Stimulated activated naive CD8-positive, alpha-beta T cell treated with anti-CD3 and anti-CD28 coated beads, Interleukin-15, Interleukin-2, amounts not matched to agents 100 ng/mL and 50 ng/mL, for 24 hours (primary cell): ENCODE data around the gene ATP13A2.
"Not testable (repeated sequence)": the region's sequence is repeated elsewhere in the genome, so short reads cannot be mapped to it uniquely, and the experiment has no call there.

Source experiments
- H3K27ac Mint-ChIP-seq: one replicate; pipeline ENCODE4 v1.8.0; 2021; ENCODE audit warnings: mild to moderate bottlenecking, mixed read lengths
- H3K27me3 Mint-ChIP-seq: one replicate; pipeline ENCODE4 v1.8.0; 2021; ENCODE audit warnings: mixed read lengths
- H3K36me3 Mint-ChIP-seq: one replicate; pipeline ENCODE4 v1.8.0; 2021; ENCODE audit warnings: low read depth, mixed read lengths
- H3K4me1 Mint-ChIP-seq: one replicate; pipeline ENCODE4 v1.8.0; 2021; ENCODE audit warnings: low read depth, mixed read lengths
- H3K4me3 Mint-ChIP-seq: one replicate; pipeline ENCODE4 v1.8.0; 2021; ENCODE audit warnings: mild to moderate bottlenecking, mixed read lengths
- H3K9me3 Mint-ChIP-seq: one replicate; pipeline ENCODE4 v1.8.0; 2021; ENCODE audit warnings: mixed read lengths

Gene ATP13A2

GRCh38 chr1:16970132-16970910 is 41.4 kb downstream of the ATP13A2 start:
- Mint-ChIP-seq H3K4me3 (no peak overlapping the region), H3K9me3 (no peaks in the 10 kb centered on the region), H3K27me3 (no peaks in the 10 kb centered on the region), H3K4me1 (no peaks in the 10 kb centered on the region), H3K36me3 (peaks cover 4% of the 10 kb centered on the region), H3K27ac (no peak overlapping the region)

GRCh38 chr1:16969651-16970050 is 42.1 kb downstream of the ATP13A2 start:
- Mint-ChIP-seq H3K27me3 (no peaks in the 10 kb centered on the region), H3K9me3 (no peaks in the 10 kb centered on the region), H3K4me3 (no peak overlapping the region), H3K4me1 (no peaks in the 10 kb centered on the region), H3K36me3 (peaks cover 4% of the 10 kb centered on the region), H3K27ac (no peak overlapping the region)

GRCh38 chr1:16969057-16969611 is 42.6 kb downstream of the ATP13A2 start:
- Mint-ChIP-seq H3K27ac (no peak overlapping the region), H3K9me3 (no peaks in the 10 kb centered on the region), H3K4me3 (no peak overlapping the region), H3K4me1 (no peaks in the 10 kb centered on the region), H3K27me3 (no peaks in the 10 kb centered on the region), H3K36me3 (peaks cover 4% of the 10 kb centered on the region)

GRCh38 chr1:16968372-16968771 is 43.4 kb downstream of the ATP13A2 start:
- Mint-ChIP-seq H3K9me3 (no peaks in the 10 kb centered on the region), H3K36me3 (peaks cover 4% of the 10 kb centered on the region), H3K4me3 (no peak overlapping the region), H3K4me1 (no peaks in the 10 kb centered on the region), H3K27me3 (no peaks in the 10 kb centered on the region), H3K27ac (no peak overlapping the region)

- Mint-ChIP-seq H3K9me3 (no peaks in the 10 kb centered on the region), H3K4me3 (no peak overlapping the region), H3K27ac (no peak overlapping the region), H3K27me3 (no peaks in the 10 kb centered on the region), H3K4me1 (no peaks in the 10 kb centered on the region), H3K36me3 (peaks cover 4% of the 10 kb centered on the region)
Measured at GRCh38 chr1:16967962-16968361, 43.8 kb downstream of the ATP13A2 start.

GRCh38 chr1:16967095-16967575 is 44.6 kb downstream of the ATP13A2 start:
- H3K4me1 Mint-ChIP-seq = no peaks in the 10 kb centered on the region
- H3K36me3 Mint-ChIP-seq = peaks cover 4% of the 10 kb centered on the region
- H3K27me3 Mint-ChIP-seq = no peaks in the 10 kb centered on the region
- no peaks in the 10 kb centered on the region for H3K9me3 Mint-ChIP-seq
- H3K4me3 Mint-ChIP-seq = no peak overlapping the region
- no peak overlapping the region for H3K27ac Mint-ChIP-seq

- Mint-ChIP-seq H3K36me3 (peaks cover 4% of the 10 kb centered on the region), H3K9me3 (no peaks in the 10 kb centered on the region), H3K27me3 (no peaks in the 10 kb centered on the region), H3K4me3 (no peak overlapping the region), H3K4me1 (peaks cover 4% of the 10 kb centered on the region), H3K27ac (no peak overlapping the region)
Measured at GRCh38 chr1:16966282-16966681, 45.4 kb downstream of the ATP13A2 start.

- Mint-ChIP-seq H3K9me3 (no peaks in the 10 kb centered on the region), H3K4me1 (peaks cover 7% of the 10 kb centered on the region), H3K27ac (no peak overlapping the region), H3K36me3 (peaks cover 4% of the 10 kb centered on the region), H3K4me3 (no peak overlapping the region), H3K27me3 (no peaks in the 10 kb centered on the region)
Measured at GRCh38 chr1:16965486-16966067, 46.2 kb downstream of the ATP13A2 start.

GRCh38 chr1:16964169-16964568 is 47.6 kb downstream of the ATP13A2 start:
- H3K4me3 Mint-ChIP-seq, H3K27ac Mint-ChIP-seq: not testable (repeated sequence)

GRCh38 chr1:16961297-16962133 is 50.2 kb downstream of the ATP13A2 start:
- H3K4me3 Mint-ChIP-seq = peak overlapping the region; percentile 66
- no peaks in the 10 kb centered on the region for H3K27me3 Mint-ChIP-seq
- peak overlapping the region; percentile 61 for H3K27ac Mint-ChIP-seq
- H3K4me1 Mint-ChIP-seq = peaks cover 12% of the 10 kb centered on the region
- peaks cover 4% of the 10 kb centered on the region for H3K36me3 Mint-ChIP-seq
- no peaks in the 10 kb centered on the region for H3K9me3 Mint-ChIP-seq

More at GRCh38 chr1:16964169-16964568, 47.6 kb downstream of the ATP13A2 start:
- not testable (repeated sequence) for H3K9me3 Mint-ChIP-seq, H3K36me3 Mint-ChIP-seq, H3K27me3 Mint-ChIP-seq
- peaks cover 12% of the 10 kb centered on the region for H3K4me1 Mint-ChIP-seq

GRCh38 chr1:16960560-16961296 is 51.0 kb downstream of the ATP13A2 start:
- Mint-ChIP-seq H3K27me3 (no peaks in the 10 kb centered on the region), H3K36me3 (peaks cover under 1% of the 10 kb centered on the region), H3K27ac (no peak overlapping the region), H3K4me3 (peak overlapping the region; percentile 68), H3K4me1 (peaks cover 12% of the 10 kb centered on the region), H3K9me3 (no peaks in the 10 kb centered on the region)

GRCh38 chr1:16958475-16958874 is 53.3 kb downstream of the ATP13A2 start:
- Mint-ChIP-seq H3K4me1 (peaks cover 12% of the 10 kb centered on the region), H3K9me3 (no peaks in the 10 kb centered on the region), H3K36me3 (no peaks in the 10 kb centered on the region), H3K27me3 (no peaks in the 10 kb centered on the region), H3K27ac (no peak overlapping the region), H3K4me3 (no peak overlapping the region)

GRCh38 chr1:16957731-16958130 is 54.0 kb downstream of the ATP13A2 start:
- peaks cover 12% of the 10 kb centered on the region for H3K4me1 Mint-ChIP-seq
- no peaks in the 10 kb centered on the region for H3K27me3 Mint-ChIP-seq
- no peaks in the 10 kb centered on the region for H3K9me3 Mint-ChIP-seq
- no peak overlapping the region for H3K27ac Mint-ChIP-seq
- no peak overlapping the region for H3K4me3 Mint-ChIP-seq
- H3K36me3 Mint-ChIP-seq = no peaks in the 10 kb centered on the region

GRCh38 chr1:16956775-16957174 is 55.0 kb downstream of the ATP13A2 start:
- peaks cover 12% of the 10 kb centered on the region for H3K4me1 Mint-ChIP-seq

More at GRCh38 chr1:16956775-16957174, 55.0 kb downstream of the ATP13A2 start:
- no peak overlapping the region for H3K4me3 Mint-ChIP-seq
- no peak overlapping the region for H3K27ac Mint-ChIP-seq
- no peaks in the 10 kb centered on the region for H3K9me3 Mint-ChIP-seq
- H3K27me3 Mint-ChIP-seq = no peaks in the 10 kb centered on the region
- no peaks in the 10 kb centered on the region for H3K36me3 Mint-ChIP-seq
